Tracheal epithelial cell (primary cell): ENCODE results near the gene NFYB. TPM values are rescaled to one million over a fixed set of nuclear protein-coding genes. Genes with fewer than 3 reads are reported as not detected.

Source experiments
- total RNA-seq: library from RNA; depleted of rRNA; stranded (reverse); fragments of >200 nt; gene quantifications from 2 replicates; pipeline ENCODE4 v1.2.1, GENCODE V29; 2014

The NFYB gene
- 9.2 and 11.9 TPM in 2 replicates for total RNA-seq

GRCh38 chr12:104137902-104138796, at the start of gene NFYB:
Gene NFYB (minus strand): TSS chr12:104138210. CDS start chr12:104135453, 2,757 bp downstream.

Other genes starting within 250 kb of the NFYB start
- gene HSP90B1, start 207.8 kb downstream of the NFYB start, total RNA-seq: 441 and 645 TPM in 2 replicates
- gene TDG, start 172.3 kb downstream of the NFYB start, total RNA-seq: 21.3 and 26.0 TPM in 2 replicates
- 0.43 and 2.9 TPM in 2 replicates for gene GLT8D2, start 88.0 kb downstream of the NFYB start, total RNA-seq
- 8.2 and 8.5 TPM in 2 replicates for gene HCFC2, start 73.7 kb downstream of the NFYB start, total RNA-seq
- gene TXNRD1, start 77.6 kb upstream of the NFYB start, total RNA-seq: 133 and 190 TPM in 2 replicates
- 0.96 and 1.7 TPM in 2 replicates for gene EID3, start 165.5 kb upstream of the NFYB start, total RNA-seq